Measurements from ENCODE around the gene RANBP1. TPM values are rescaled to one million over a fixed set of nuclear protein-coding genes. Genes with fewer than 3 reads are reported as not detected.

The RANBP1 gene
- total RNA-seq, 1 experiment from 2014 or later = 168 TPM

DNA sequence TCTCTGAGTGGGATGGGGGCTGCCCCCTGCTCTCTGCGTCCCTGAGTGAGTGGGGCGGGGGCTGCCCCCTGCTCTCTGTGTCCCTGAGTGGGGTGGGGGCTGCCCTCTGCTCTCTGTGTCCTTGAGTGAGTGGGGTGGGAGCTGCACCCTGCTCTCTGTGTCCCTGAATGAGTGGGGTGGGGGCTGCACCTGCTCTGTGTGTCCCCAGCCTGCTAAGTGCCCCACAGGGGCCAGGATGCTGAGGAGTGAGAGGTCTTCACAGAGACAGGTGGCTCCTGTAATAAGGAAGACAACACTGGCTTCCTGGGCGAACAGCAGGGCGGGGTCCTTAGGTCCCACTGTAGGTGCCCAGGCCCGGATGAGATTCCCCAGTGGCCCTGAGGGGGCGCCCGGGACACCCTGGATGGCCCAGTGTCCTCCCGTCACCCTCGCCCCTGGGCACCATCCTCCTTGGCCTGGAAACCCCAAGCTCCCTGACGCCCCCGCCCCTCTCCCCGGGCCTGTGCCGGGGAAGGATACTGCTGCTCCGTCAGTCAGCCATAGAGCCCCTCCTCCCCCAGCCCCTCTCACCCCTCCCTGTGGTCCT is 38.8 kb downstream of the RANBP1 start:
- Histone ChIP-seq H3K36me3 (ENCODE audit: low read depth) (no peaks in the 10 kb centered on the region), H3K4me3 (no peak overlapping the region), H3K27me3 (ENCODE audit: insufficient read depth, low read depth) (peaks cover 11% of the 10 kb centered on the region; the same call in 1 of the 2 replicates), H3K9me3 (ENCODE audit: insufficient read depth, low read depth) (no peaks in the 10 kb centered on the region), H3K4me1 (replicated peaks; ENCODE audit: insufficient read depth) (no peaks in the 10 kb centered on the region), H2AFZ (no peak overlapping the region), H3F3A (ENCODE audit: insufficient read depth, low read depth) (no peaks in the 10 kb centered on the region), H3K4me2 (no peak overlapping the region), H3K27ac (no peak overlapping the region), H3K79me2 (ENCODE audit: low read depth) (no peaks in the 10 kb centered on the region), H3K9me2 (ENCODE audit: insufficient read depth) (no peaks in the 10 kb centered on the region), H4K20me1 (ENCODE audit: insufficient read depth) (peaks cover 3% of the 10 kb centered on the region; the same call in 1 of the 2 replicates)
- POLR2A ChIA-PET (ENCODE audit: unreplicated experiment) = no interaction called here
- CTCF ChIA-PET = no interaction called here
- TF ChIP-seq EZH2 (IDR thresholded peaks at IDR 0.05; ENCODE audit: low read depth) = no peak
- TF ChIP-seq, protein P1, sequence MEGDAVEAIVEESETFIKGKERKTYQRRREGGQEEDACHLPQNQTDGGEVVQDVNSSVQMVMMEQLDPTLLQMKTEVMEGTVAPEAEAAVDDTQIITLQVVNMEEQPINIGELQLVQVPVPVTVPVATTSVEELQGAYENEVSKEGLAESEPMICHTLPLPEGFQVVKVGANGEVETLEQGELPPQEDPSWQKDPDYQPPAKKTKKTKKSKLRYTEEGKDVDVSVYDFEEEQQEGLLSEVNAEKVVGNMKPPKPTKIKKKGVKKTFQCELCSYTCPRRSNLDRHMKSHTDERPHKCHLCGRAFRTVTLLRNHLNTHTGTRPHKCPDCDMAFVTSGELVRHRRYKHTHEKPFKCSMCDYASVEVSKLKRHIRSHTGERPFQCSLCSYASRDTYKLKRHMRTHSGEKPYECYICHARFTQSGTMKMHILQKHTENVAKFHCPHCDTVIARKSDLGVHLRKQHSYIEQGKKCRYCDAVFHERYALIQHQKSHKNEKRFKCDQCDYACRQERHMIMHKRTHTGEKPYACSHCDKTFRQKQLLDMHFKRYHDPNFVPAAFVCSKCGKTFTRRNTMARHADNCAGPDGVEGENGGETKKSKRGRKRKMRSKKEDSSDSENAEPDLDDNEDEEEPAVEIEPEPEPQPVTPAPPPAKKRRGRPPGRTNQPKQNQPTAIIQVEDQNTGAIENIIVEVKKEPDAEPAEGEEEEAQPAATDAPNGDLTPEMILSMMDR (conservative IDR thresholded peaks at IDR 0.05) = no peak
- intact Hi-C loops (cut with micrococcal nuclease; ENCODE audit: unreplicated experiment) = loop anchor here (5.0 to 10.0 kb wide), 3 partner anchors 263 to 540 kb away; no protein-coding TSS in a partner anchor
- no TSS peak for BruUV-seq (replicated peaks)
- no peak for DNase-seq

DNA sequence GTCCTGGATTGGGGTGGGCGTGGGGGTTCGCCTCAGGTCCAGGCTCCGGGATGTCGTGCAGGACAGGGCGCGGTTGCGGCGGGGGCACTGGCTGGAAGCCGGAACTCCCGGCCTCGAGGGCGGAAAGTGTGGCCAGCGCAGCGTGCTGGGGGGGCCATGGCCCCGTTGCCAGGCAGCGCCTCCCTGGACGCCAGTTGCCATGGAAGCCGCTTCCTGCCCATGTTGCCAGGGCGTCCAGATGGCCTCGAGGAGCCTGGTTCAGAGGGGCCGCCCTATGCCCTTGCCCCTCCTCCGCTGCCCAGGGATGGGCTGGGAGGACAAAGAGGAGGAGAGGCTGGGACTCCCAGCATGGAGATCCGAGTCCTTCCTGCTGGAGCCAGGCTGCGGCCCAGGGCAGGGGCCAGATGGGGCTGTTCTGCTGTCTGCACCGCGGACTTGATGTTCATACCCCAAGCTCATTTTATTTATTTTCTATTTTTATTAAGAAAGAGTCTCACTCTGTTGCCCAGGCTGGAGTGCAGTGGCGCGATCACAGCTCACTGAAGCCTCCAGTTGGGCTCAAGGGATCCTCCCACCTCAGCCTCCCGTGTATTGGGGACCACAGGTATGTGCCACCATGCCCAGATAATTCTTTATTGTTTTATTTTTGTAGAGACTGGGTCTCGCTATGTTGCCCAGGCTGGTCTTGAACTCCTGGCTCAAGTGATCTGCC is 39.6 kb downstream of the RANBP1 start:
- intact Hi-C loops (cut with micrococcal nuclease; ENCODE audit: unreplicated experiment) = loop anchor here (5.0 to 10.0 kb wide), 3 partner anchors 262 to 539 kb away; no protein-coding TSS in a partner anchor
- no TSS peak for BruUV-seq (replicated peaks)
- Histone ChIP-seq H3K9me2 (ENCODE audit: insufficient read depth) (no peaks in the 10 kb centered on the region), H3F3A (ENCODE audit: insufficient read depth, low read depth) (no peaks in the 10 kb centered on the region), H2AFZ (no peak overlapping the region), H3K36me3 (ENCODE audit: low read depth) (no peaks in the 10 kb centered on the region), H3K79me2 (ENCODE audit: low read depth) (no peaks in the 10 kb centered on the region), H3K9me3 (ENCODE audit: insufficient read depth, low read depth) (no peaks in the 10 kb centered on the region), H3K27me3 (ENCODE audit: insufficient read depth, low read depth) (peaks cover 15% of the 10 kb centered on the region), H4K20me1 (ENCODE audit: insufficient read depth) (peaks cover 3% of the 10 kb centered on the region; the same call in 1 of the 2 replicates), H3K27ac (no peak overlapping the region), H3K4me2 (no peak overlapping the region), H3K4me1 (replicated peaks; ENCODE audit: insufficient read depth) (no peaks in the 10 kb centered on the region), H3K4me3 (no peak overlapping the region)
- POLR2A ChIA-PET (ENCODE audit: unreplicated experiment) = no interaction called here
- CTCF ChIA-PET = no interaction called here
- no peak for DNase-seq
- no peak for TF ChIP-seq EZH2 (IDR thresholded peaks at IDR 0.05; ENCODE audit: low read depth)
- TF ChIP-seq, protein P1 (conservative IDR thresholded peaks at IDR 0.05) = no peak

DNA sequence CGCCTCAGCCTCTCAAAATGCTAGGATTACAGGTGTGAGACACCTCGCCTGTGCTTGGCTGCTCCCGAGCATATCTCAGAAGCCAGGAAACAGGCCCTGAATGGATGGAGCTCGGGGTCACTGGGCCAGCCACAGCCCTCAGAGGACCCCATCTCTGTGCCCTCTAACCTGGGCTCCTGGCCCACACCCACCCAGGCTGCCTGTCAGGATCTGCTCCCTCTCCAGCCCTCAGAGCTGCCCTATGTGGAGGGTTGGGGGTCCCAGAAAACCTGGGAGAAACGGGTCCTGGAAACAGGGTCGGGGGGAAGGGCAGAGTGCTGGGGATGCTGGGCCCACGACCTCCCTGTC is 40.1 kb downstream of the RANBP1 start:
- intact Hi-C loops (cut with micrococcal nuclease; ENCODE audit: unreplicated experiment) = loop anchor here (5.0 to 10.0 kb wide), 3 partner anchors 261 to 539 kb away; no protein-coding TSS in a partner anchor

More for the DNA sequence above, 40.1 kb downstream of the RANBP1 start:
- H3K9me3 ChIP-seq (ENCODE audit: insufficient read depth, low read depth) = no peaks in the 10 kb centered on the region
- H3K79me2 ChIP-seq (ENCODE audit: low read depth) = no peaks in the 10 kb centered on the region
- no peak overlapping the region for H3K4me3 ChIP-seq
- peaks cover 3% of the 10 kb centered on the region; the same call in 1 of the 2 replicates for H4K20me1 ChIP-seq (ENCODE audit: insufficient read depth)
- no peaks in the 10 kb centered on the region for H3K4me1 ChIP-seq (replicated peaks; ENCODE audit: insufficient read depth)
- no TSS peak for BruUV-seq (replicated peaks)
- H3K4me2 ChIP-seq = no peak overlapping the region
- H3K27ac ChIP-seq = no peak overlapping the region
- ChIA-PET POLR2A (ENCODE audit: unreplicated experiment) (no interaction called here), CTCF (no interaction called here)
- no peaks in the 10 kb centered on the region for H3F3A ChIP-seq (ENCODE audit: insufficient read depth, low read depth)
- no peaks in the 10 kb centered on the region for H3K9me2 ChIP-seq (ENCODE audit: insufficient read depth)
- DNase-seq = no peak
- H2AFZ ChIP-seq = no peak overlapping the region
- peaks cover 15% of the 10 kb centered on the region for H3K27me3 ChIP-seq (ENCODE audit: insufficient read depth, low read depth)
- no peak for TF ChIP-seq EZH2 (IDR thresholded peaks at IDR 0.05; ENCODE audit: low read depth)
- TF ChIP-seq, protein P1 (conservative IDR thresholded peaks at IDR 0.05) = no peak
- H3K36me3 ChIP-seq (ENCODE audit: low read depth) = no peaks in the 10 kb centered on the region
